ENCODE measurements around the gene MED22.

MED22 gene

GRCh38 chr9:133351908-133352634 lies 4.1 kb upstream of the MED22 start:
- TF ChIP-seq NFIC (IDR thresholded peaks at IDR 0.05): no peak
- TF ChIP-seq EGR1 (IDR thresholded peaks at IDR 0.05): no peak
- no peak for TF ChIP-seq YY1 (IDR thresholded peaks at IDR 0.05; ENCODE audit: low read depth)
- no peak for TF ChIP-seq EP300 (IDR thresholded peaks at IDR 0.05; ENCODE audit: borderline replicate concordance)
- no peak for TF ChIP-seq TCF12 (IDR thresholded peaks at IDR 0.05; ENCODE audit: low read depth)
- TF ChIP-seq ZBTB7A (IDR thresholded peaks at IDR 0.05; ENCODE audit: low read depth): no peak
- no peak for TF ChIP-seq FOXM1 (IDR thresholded peaks at IDR 0.05; ENCODE audit: borderline replicate concordance, low read depth)
- TF ChIP-seq RAD21 (IDR thresholded peaks at IDR 0.05; ENCODE audit: low read depth): no peak
- TF ChIP-seq REST (IDR thresholded peaks at IDR 0.05; ENCODE audit: low read depth): no peak
- TF ChIP-seq CREB1 (IDR thresholded peaks at IDR 0.05; ENCODE audit: low read depth): no peak
- no peak for TF ChIP-seq MAX (IDR thresholded peaks at IDR 0.05)
- no peak for TF ChIP-seq USF1 (IDR thresholded peaks at IDR 0.05)
- TF ChIP-seq TAF1 (IDR thresholded peaks at IDR 0.05; ENCODE audit: low read depth): no peak
- no peak for TF ChIP-seq CEBPB (IDR thresholded peaks at IDR 0.05)
- TF ChIP-seq TEAD4 (IDR thresholded peaks at IDR 0.05): no peak

- no peak for TF ChIP-seq EP300 (IDR thresholded peaks at IDR 0.05; ENCODE audit: borderline replicate concordance)
- no peak for TF ChIP-seq RAD21 (IDR thresholded peaks at IDR 0.05; ENCODE audit: low read depth)
- TF ChIP-seq YY1 (IDR thresholded peaks at IDR 0.05; ENCODE audit: low read depth): no peak
- TF ChIP-seq EGR1 (IDR thresholded peaks at IDR 0.05): no peak
- TF ChIP-seq TCF12 (IDR thresholded peaks at IDR 0.05; ENCODE audit: low read depth): no peak
- no peak for TF ChIP-seq ZBTB7A (IDR thresholded peaks at IDR 0.05; ENCODE audit: low read depth)
- TF ChIP-seq CREB1 (IDR thresholded peaks at IDR 0.05; ENCODE audit: low read depth): no peak
- no peak for TF ChIP-seq USF1 (IDR thresholded peaks at IDR 0.05)
- TF ChIP-seq FOXM1 (IDR thresholded peaks at IDR 0.05; ENCODE audit: borderline replicate concordance, low read depth): no peak
- TF ChIP-seq REST (IDR thresholded peaks at IDR 0.05; ENCODE audit: low read depth): no peak
- TF ChIP-seq MAX (IDR thresholded peaks at IDR 0.05): no peak
- TF ChIP-seq TEAD4 (IDR thresholded peaks at IDR 0.05): no peak
- TF ChIP-seq CEBPB (IDR thresholded peaks at IDR 0.05): no peak
Measured at GRCh38 chr9:133351526-133351907, 3.6 kb upstream of the MED22 start.

GRCh38 chr9:133349965-133350616 lies 2.2 kb upstream of the MED22 start:
- TF ChIP-seq EP300 (IDR thresholded peaks at IDR 0.05; ENCODE audit: borderline replicate concordance): no peak
- no peak for TF ChIP-seq FOXM1 (IDR thresholded peaks at IDR 0.05; ENCODE audit: borderline replicate concordance, low read depth)
- TF ChIP-seq TAF1 (IDR thresholded peaks at IDR 0.05; ENCODE audit: low read depth): no peak
- TF ChIP-seq CREB1 (IDR thresholded peaks at IDR 0.05; ENCODE audit: low read depth): no peak
- TF ChIP-seq ZBTB7A (IDR thresholded peaks at IDR 0.05; ENCODE audit: low read depth): no peak
- TF ChIP-seq USF1 (IDR thresholded peaks at IDR 0.05): no peak
- no peak for TF ChIP-seq TEAD4 (IDR thresholded peaks at IDR 0.05)
- TF ChIP-seq EGR1 (IDR thresholded peaks at IDR 0.05): no peak
- TF ChIP-seq REST (IDR thresholded peaks at IDR 0.05; ENCODE audit: low read depth): no peak
